ENCODE measurements around the gene CD69. TPM values are rescaled to one million over a fixed set of nuclear protein-coding genes. Genes with fewer than 3 reads are reported as not detected.
"Not testable (repeated sequence)": the region's sequence is repeated elsewhere in the genome, so short reads cannot be mapped to it uniquely, and the experiment has no call there.

The CD69 gene
- total and polyA plus RNA-seq, 9 donors, result 0.34 to 1.8 (median 0.92) TPM

- H3K4me3 ChIP-seq (ENCODE audit: low read length), result no peak overlapping the region
- no peaks in the 10 kb centered on the region for H3K36me3 ChIP-seq (ENCODE audit: control insufficient read depth, insufficient read depth, low read length)
- WGBS (ENCODE audit: insufficient coverage), result 22% methylated on average over 3 of the region's 12 CpGs
- H3K27ac ChIP-seq (ENCODE audit: low read length), result no peak overlapping the region
- H3K4me1 ChIP-seq (ENCODE audit: control insufficient read depth, insufficient read depth, low read length), result no peaks in the 10 kb centered on the region
- H3K9me3 ChIP-seq (replicated peaks; ENCODE audit: control insufficient read depth, low read depth, low read length), result no peaks in the 10 kb centered on the region
- H3K27me3 ChIP-seq (ENCODE audit: control insufficient read depth, insufficient read depth, low read length), result no peaks in the 10 kb centered on the region
- DNase-seq, result peak; percentile 45
Observed at GRCh38 chr12:9707864-9708808, 52.6 kb downstream of the CD69 start.

GRCh38 chr12:9707356-9707755 lies 53.3 kb downstream of the CD69 start:
- no peak overlapping the region for H3K4me3 ChIP-seq (ENCODE audit: low read length)
- H3K27ac ChIP-seq (ENCODE audit: low read length), result no peak overlapping the region
- H3K36me3 ChIP-seq (ENCODE audit: control insufficient read depth, insufficient read depth, low read length), result no peaks in the 10 kb centered on the region
- no peaks in the 10 kb centered on the region for H3K27me3 ChIP-seq (ENCODE audit: control insufficient read depth, insufficient read depth, low read length)
- H3K4me1 ChIP-seq (ENCODE audit: control insufficient read depth, insufficient read depth, low read length), result no peaks in the 10 kb centered on the region
- no peaks in the 10 kb centered on the region for H3K9me3 ChIP-seq (replicated peaks; ENCODE audit: control insufficient read depth, low read depth, low read length)
- DNase-seq, result no peak

- Histone ChIP-seq H3K4me3 (ENCODE audit: low read length) (no peak overlapping the region), H3K27ac (ENCODE audit: low read length) (no peak overlapping the region), H3K4me1 (ENCODE audit: control insufficient read depth, insufficient read depth, low read length) (no peaks in the 10 kb centered on the region), H3K36me3 (ENCODE audit: control insufficient read depth, insufficient read depth, low read length) (no peaks in the 10 kb centered on the region), H3K27me3 (ENCODE audit: control insufficient read depth, insufficient read depth, low read length) (no peaks in the 10 kb centered on the region), H3K9me3 (replicated peaks; ENCODE audit: control insufficient read depth, low read depth, low read length) (no peaks in the 10 kb centered on the region)
- no peak for DNase-seq
Observed at GRCh38 chr12:9706086-9706685, 54.5 kb downstream of the CD69 start.

- not testable (repeated sequence) for H3K4me3 ChIP-seq (ENCODE audit: low read length); H3K4me1 ChIP-seq (ENCODE audit: control insufficient read depth, insufficient read depth, low read length); H3K9me3 ChIP-seq (replicated peaks; ENCODE audit: control insufficient read depth, low read depth, low read length); DNase-seq; H3K27me3 ChIP-seq (ENCODE audit: control insufficient read depth, insufficient read depth, low read length); H3K36me3 ChIP-seq (ENCODE audit: control insufficient read depth, insufficient read depth, low read length); H3K27ac ChIP-seq (ENCODE audit: low read length)
- no CpG with 5 or more reads among the region's 5 CpGs for WGBS (ENCODE audit: insufficient coverage)
Observed at GRCh38 chr12:9704561-9704960, 56.1 kb downstream of the CD69 start.

Other genes with a start within 250 kb of the CD69 start
- gene KLRB1, start 153.0 kb downstream of the CD69 start, total RNA-seq, result 0.49 TPM
- gene KLRB1, start 153.0 kb downstream of the CD69 start, polyA plus RNA-seq (ENCODE audit: insufficient read depth in 1 of 8, insufficient read length in 8 of 8, low replicate concordance in 1 of 8), result under 1 TPM; 0.23 to 0.95 (median 0.52) TPM
- gene CLEC2D, start 91.2 kb downstream of the CD69 start, total RNA-seq, result 8.5 TPM
- 10 to 100 TPM in 1 of 8 donors, 1 to 10 TPM in 7; 3.9 to 11.4 (median 5.8) TPM for gene CLEC2D, start 91.2 kb downstream of the CD69 start, polyA plus RNA-seq (ENCODE audit: insufficient read depth in 1 of 8, insufficient read length in 8 of 8, low replicate concordance in 1 of 8)
- 0.18 TPM for gene CLECL1, start 27.8 kb downstream of the CD69 start, total RNA-seq
- gene CLECL1, start 27.8 kb downstream of the CD69 start, polyA plus RNA-seq (ENCODE audit: insufficient read depth in 1 of 8, insufficient read length in 8 of 8, low replicate concordance in 1 of 8), result under 1 TPM in 2 of 8 donors, not detected in 6; 0.26 to 0.35 TPM
- 0.18 TPM for gene KLRF1, start 66.6 kb upstream of the CD69 start, total RNA-seq
- under 1 TPM in 6 of 8 donors, not detected in 2; 0.17 to 0.38 (median 0.28) TPM for gene KLRF1, start 66.6 kb upstream of the CD69 start, polyA plus RNA-seq (ENCODE audit: insufficient read depth in 1 of 8, insufficient read length in 8 of 8, low replicate concordance in 1 of 8)
- 4.4 TPM for gene CLEC2B, start 108.5 kb upstream of the CD69 start, total RNA-seq
- gene CLEC2B, start 108.5 kb upstream of the CD69 start, polyA plus RNA-seq (ENCODE audit: insufficient read depth in 1 of 8, insufficient read length in 8 of 8, low replicate concordance in 1 of 8), result 1 to 10 TPM in 6 of 8 donors, under 1 TPM in 2; 0.79 to 1.9 (median 1.4) TPM
- not detected for gene KLRF2, start 120.6 kb upstream of the CD69 start, total RNA-seq
- gene KLRF2, start 120.6 kb upstream of the CD69 start, polyA plus RNA-seq (ENCODE audit: insufficient read depth in 1 of 8, insufficient read length in 8 of 8, low replicate concordance in 1 of 8), result not detected
- gene CLEC2A, start 171.5 kb upstream of the CD69 start, total RNA-seq, result not detected
- gene CLEC2A, start 171.5 kb upstream of the CD69 start, polyA plus RNA-seq (ENCODE audit: insufficient read depth in 1 of 8, insufficient read length in 8 of 8, low replicate concordance in 1 of 8), result under 1 TPM in 1 of 8 donors, not detected in 7; 0.36 TPM
- gene CLEC12A, start 210.5 kb upstream of the CD69 start, total RNA-seq, result 0.13 TPM
- under 1 TPM; 0.26 to 0.95 (median 0.56) TPM for gene CLEC12A, start 210.5 kb upstream of the CD69 start, polyA plus RNA-seq (ENCODE audit: insufficient read depth in 1 of 8, insufficient read length in 8 of 8, low replicate concordance in 1 of 8)
- gene CLEC1B, start 238.2 kb upstream of the CD69 start, total RNA-seq, result 0.13 TPM
- gene CLEC1B, start 238.2 kb upstream of the CD69 start, polyA plus RNA-seq (ENCODE audit: insufficient read depth in 1 of 8, insufficient read length in 8 of 8, low replicate concordance in 1 of 8), result under 1 TPM in 6 of 8 donors, not detected in 2; 0.08 to 0.48 (median 0.32) TPM
- not detected for gene CLEC12B, start 249.7 kb upstream of the CD69 start, total RNA-seq
- under 1 TPM in 1 of 8 donors, not detected in 7; 0.11 TPM for gene CLEC12B, start 249.7 kb upstream of the CD69 start, polyA plus RNA-seq (ENCODE audit: insufficient read depth in 1 of 8, insufficient read length in 8 of 8, low replicate concordance in 1 of 8)